HEK293 (cell line): ENCODE measurements around the gene MAP4K4.

Source experiments
- CTCF ChIA-PET: fragments of 350-600 bp; formaldehyde crosslinking; extraction: SDS; loops from one replicate; lab custom pipeline; 2021; ENCODE audit warnings: antibody characterized with exemption; lab: Yijun Ruan, JAX
- POLR2A ChIA-PET: fragments of 300-600 bp; formaldehyde crosslinking; extraction: SDS; loops from one replicate; lab custom pipeline; 2020; ENCODE audit warnings: antibody characterized with exemption, inconsistent platforms; lab: Yijun Ruan, JAX
- H3K27ac ChIP-seq: fragments of 200-500 bp; sonication (Bioruptor generic); 2 replicates; pipeline ENCODE4 v1.5.1; 2014; ENCODE audit warnings: low read depth, low read length, control low read depth, inconsistent platforms; ENCODE audit errors: extremely low read depth
- H3K36me3 ChIP-seq, 2 experiments: fragments of 200-500 bp in 1 of 2; sonication (Bioruptor generic) in 1 of 2; 1 replicate in 1 of 2; 2 replicates in 1 of 2; pipeline ENCODE4 v1.5.1; 2014 to 2017; ENCODE audit warnings: inconsistent platforms in 2 of 2, low read length in 2 of 2; ENCODE audit not compliant: control insufficient read depth in 2 of 2, insufficient read depth in 1 of 2
- H3K4me1 ChIP-seq: fragments of 200-500 bp; sonication (Bioruptor generic); 2 replicates; pipeline ENCODE4 v1.5.1; 2014; ENCODE audit warnings: mild to moderate bottlenecking, low read length, inconsistent platforms; ENCODE audit not compliant: control insufficient read depth, insufficient read depth
- H3K4me3 ChIP-seq: 2 replicates; pipeline ENCODE4 v1.5.1; 2011; ENCODE audit warnings: low read depth, mild to moderate bottlenecking, control low read depth, low read length, moderate library complexity
- H3K9me3 ChIP-seq: fragments of 200-500 bp; sonication (Bioruptor generic); 2 replicates; pipeline ENCODE4 v1.5.1; 2014; ENCODE audit warnings: low read depth, low read length, inconsistent platforms; ENCODE audit not compliant: control insufficient read depth, insufficient read depth
- SETDB1 ChIP-seq: IDR thresholded peaks from one replicate; pipeline ENCODE4 v1.6.1; 2017; ENCODE audit warnings: mild to moderate bottlenecking, low read length, moderate library complexity, mixed read lengths; ENCODE audit not compliant: insufficient read length
- TCF7L2 ChIP-seq: IDR thresholded peaks from 2 replicates; pipeline ENCODE4 v1.6.1; 2011; ENCODE audit warnings: low read depth, mild to moderate bottlenecking, inconsistent platforms, low read length, moderate library complexity, borderline replicate concordance
- TRIM28 ChIP-seq: IDR thresholded peaks from 2 replicates; pipeline ENCODE4 v1.6.1; 2011; ENCODE audit warnings: low read length, control low read depth, borderline replicate concordance
- ZBTB7A ChIP-seq: fragments of 450-650 bp; formaldehyde crosslinking; IDR thresholded peaks from 2 replicates; pipeline ENCODE4 v1.5.1; 2016; ENCODE audit warnings: low read depth, missing biosample characterization, missing genetic modification characterization
- ZFHX2 ChIP-seq: fragments of 450-650 bp; formaldehyde crosslinking; conservative IDR thresholded peaks from 2 replicates; pipeline ENCODE4 v1.5.1; 2016; ENCODE audit warnings: missing biosample characterization, missing genetic modification characterization
- ZFP3 ChIP-seq: fragments of 450-650 bp; formaldehyde crosslinking; IDR thresholded peaks from 2 replicates; pipeline ENCODE4 v1.5.1; 2016; ENCODE audit warnings: low read depth, missing biosample characterization, missing genetic modification characterization
- ZNF114 ChIP-seq: fragments of 450-650 bp; formaldehyde crosslinking; IDR thresholded peaks from 2 replicates; pipeline ENCODE4 v1.5.0; 2017; ENCODE audit warnings: missing biosample characterization, missing genetic modification characterization
- ZNF121 ChIP-seq: fragments of 450-650 bp; formaldehyde crosslinking; IDR thresholded peaks from 2 replicates; pipeline ENCODE4 v1.5.1; 2016; ENCODE audit warnings: missing biosample characterization, missing genetic modification characterization
- ZNF138 ChIP-seq: fragments of 450-650 bp; formaldehyde crosslinking; IDR thresholded peaks from 2 replicates; pipeline ENCODE4 v1.5.1; 2016; ENCODE audit warnings: missing biosample characterization, missing genetic modification characterization, borderline replicate concordance
- ZNF202 ChIP-seq: fragments of 450-650 bp; formaldehyde crosslinking; IDR thresholded peaks from 2 replicates; pipeline ENCODE4 v1.5.1; 2016; ENCODE audit warnings: missing biosample characterization, missing genetic modification characterization, borderline replicate concordance
- ZNF214 ChIP-seq: fragments of 450-650 bp; formaldehyde crosslinking; IDR thresholded peaks from 2 replicates; pipeline ENCODE4 v1.5.1; 2017; ENCODE audit warnings: missing biosample characterization, mild to moderate bottlenecking, missing genetic modification characterization, borderline replicate concordance
- ZNF248 ChIP-seq: fragments of 450-650 bp; formaldehyde crosslinking; IDR thresholded peaks from 2 replicates; pipeline ENCODE4 v1.5.1; 2017; ENCODE audit warnings: missing biosample characterization, missing genetic modification characterization
- ZNF274 ChIP-seq, 2 experiments: fragments of 200-500 bp in 1 of 2; fragments of 450-650 bp in 1 of 2; sonication (Bioruptor generic) in 1 of 2; formaldehyde crosslinking in 1 of 2; IDR thresholded peaks; 2 replicates each; pipeline versions ENCODE4 v1.5.1 to v1.6.1; 2014 to 2016; ENCODE audit warnings: borderline replicate concordance in 1 of 2, inconsistent platforms in 1 of 2, low read length in 1 of 2, missing biosample characterization in 1 of 2, missing genetic modification characterization in 1 of 2
- ZNF416 ChIP-seq: fragments of 450-650 bp; formaldehyde crosslinking; IDR thresholded peaks from 2 replicates; pipeline ENCODE4 v1.5.1; 2016; ENCODE audit warnings: missing biosample characterization, missing genetic modification characterization
- ZNF514 ChIP-seq: fragments of 450-650 bp; formaldehyde crosslinking; IDR thresholded peaks from 2 replicates; pipeline ENCODE4 v1.5.1; 2016; ENCODE audit warnings: missing biosample characterization, missing genetic modification characterization
- ZNF596 ChIP-seq: fragments of 450-650 bp; IDR thresholded peaks from 2 replicates; pipeline ENCODE4 v1.5.0; 2018; ENCODE audit warnings: missing biosample characterization, mild to moderate bottlenecking, missing genetic modification characterization, moderate library complexity
- ZNF600 ChIP-seq: fragments of 450-650 bp; formaldehyde crosslinking; IDR thresholded peaks from 2 replicates; pipeline ENCODE4 v1.5.1; 2016; ENCODE audit warnings: missing biosample characterization, missing genetic modification characterization
- ZNF664 ChIP-seq: fragments of 450-650 bp; formaldehyde crosslinking; IDR thresholded peaks from 2 replicates; pipeline ENCODE4 v1.5.1; 2016; ENCODE audit warnings: missing biosample characterization, missing genetic modification characterization
- ZNF701 ChIP-seq: fragments of 450-650 bp; formaldehyde crosslinking; IDR thresholded peaks from 2 replicates; pipeline ENCODE4 v1.5.1; 2016; ENCODE audit warnings: missing biosample characterization, missing genetic modification characterization
- TF ChIP-seq, protein P1 (sequence below): fragments of 450-650 bp; IDR thresholded peaks from 2 replicates; pipeline ENCODE4 v1.5.1; 2018; ENCODE audit warnings: missing biosample characterization, mild to moderate bottlenecking, missing genetic modification characterization
- TF ChIP-seq, protein P2 (sequence below): fragments of 450-650 bp; formaldehyde crosslinking; IDR thresholded peaks from 2 replicates; pipeline ENCODE4 v1.5.1; 2017; ENCODE audit warnings: missing biosample characterization, missing genetic modification characterization
- TF ChIP-seq, protein P3 (sequence below): fragments of 450-650 bp; formaldehyde crosslinking; conservative IDR thresholded peaks from 2 replicates; pipeline ENCODE4 v1.5.1; 2016; ENCODE audit warnings: low read depth, missing biosample characterization, missing genetic modification characterization
- TF ChIP-seq, protein P4 (sequence below): fragments of 450-650 bp; formaldehyde crosslinking; IDR thresholded peaks from 2 replicates; pipeline ENCODE4 v1.5.1; 2016; ENCODE audit warnings: missing biosample characterization, missing genetic modification characterization

Gene MAP4K4

DNA sequence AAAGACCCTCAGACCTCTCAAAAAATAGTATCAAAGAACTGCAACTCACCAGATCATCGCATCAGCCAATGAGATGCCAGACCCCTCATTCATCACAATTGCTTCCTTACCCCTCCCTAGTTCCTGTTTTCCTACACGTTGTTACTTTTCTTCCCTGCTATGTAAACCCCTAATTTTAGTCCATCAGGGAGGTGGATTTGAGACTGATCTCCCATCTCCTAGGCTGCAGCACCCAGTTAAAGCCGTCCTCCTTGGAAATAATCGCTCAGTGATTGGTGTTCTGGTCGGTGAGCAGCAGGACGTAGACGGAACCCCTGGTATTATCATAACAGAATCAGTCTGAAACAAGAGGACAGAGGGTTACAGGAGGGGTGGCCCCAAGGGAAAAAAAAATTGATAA lies 44.0 kb upstream of the MAP4K4 start:
- TF ChIP-seq, protein P1, sequence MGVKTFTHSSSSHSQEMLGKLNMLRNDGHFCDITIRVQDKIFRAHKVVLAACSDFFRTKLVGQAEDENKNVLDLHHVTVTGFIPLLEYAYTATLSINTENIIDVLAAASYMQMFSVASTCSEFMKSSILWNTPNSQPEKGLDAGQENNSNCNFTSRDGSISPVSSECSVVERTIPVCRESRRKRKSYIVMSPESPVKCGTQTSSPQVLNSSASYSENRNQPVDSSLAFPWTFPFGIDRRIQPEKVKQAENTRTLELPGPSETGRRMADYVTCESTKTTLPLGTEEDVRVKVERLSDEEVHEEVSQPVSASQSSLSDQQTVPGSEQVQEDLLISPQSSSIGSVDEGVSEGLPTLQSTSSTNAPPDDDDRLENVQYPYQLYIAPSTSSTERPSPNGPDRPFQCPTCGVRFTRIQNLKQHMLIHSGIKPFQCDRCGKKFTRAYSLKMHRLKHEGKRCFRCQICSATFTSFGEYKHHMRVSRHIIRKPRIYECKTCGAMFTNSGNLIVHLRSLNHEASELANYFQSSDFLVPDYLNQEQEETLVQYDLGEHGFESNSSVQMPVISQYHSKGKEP (tag by site-specific recombination): no peak
- TF ChIP-seq ZNF121 (tag by site-specific recombination): no peak
- TF ChIP-seq TRIM28: no peak
- TF ChIP-seq, protein P2, sequence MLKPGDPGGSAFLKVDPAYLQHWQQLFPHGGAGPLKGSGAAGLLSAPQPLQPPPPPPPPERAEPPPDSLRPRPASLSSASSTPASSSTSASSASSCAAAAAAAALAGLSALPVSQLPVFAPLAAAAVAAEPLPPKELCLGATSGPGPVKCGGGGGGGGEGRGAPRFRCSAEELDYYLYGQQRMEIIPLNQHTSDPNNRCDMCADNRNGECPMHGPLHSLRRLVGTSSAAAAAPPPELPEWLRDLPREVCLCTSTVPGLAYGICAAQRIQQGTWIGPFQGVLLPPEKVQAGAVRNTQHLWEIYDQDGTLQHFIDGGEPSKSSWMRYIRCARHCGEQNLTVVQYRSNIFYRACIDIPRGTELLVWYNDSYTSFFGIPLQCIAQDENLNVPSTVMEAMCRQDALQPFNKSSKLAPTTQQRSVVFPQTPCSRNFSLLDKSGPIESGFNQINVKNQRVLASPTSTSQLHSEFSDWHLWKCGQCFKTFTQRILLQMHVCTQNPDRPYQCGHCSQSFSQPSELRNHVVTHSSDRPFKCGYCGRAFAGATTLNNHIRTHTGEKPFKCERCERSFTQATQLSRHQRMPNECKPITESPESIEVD (tag by site-specific recombination): no peak
- TF ChIP-seq ZNF114: no peak
- Histone ChIP-seq H3K9me3 (no peaks in the 10 kb centered on the region), H3K4me1 (peaks cover 2% of the 10 kb centered on the region; the same call in 1 of the 2 replicates), H3K36me3 (no peaks in the 10 kb centered on the region), H3K27ac (no peak overlapping the region), H3K4me3 (no peak overlapping the region)
- ChIA-PET CTCF (no interaction called here), POLR2A (no interaction called here)

DNA sequence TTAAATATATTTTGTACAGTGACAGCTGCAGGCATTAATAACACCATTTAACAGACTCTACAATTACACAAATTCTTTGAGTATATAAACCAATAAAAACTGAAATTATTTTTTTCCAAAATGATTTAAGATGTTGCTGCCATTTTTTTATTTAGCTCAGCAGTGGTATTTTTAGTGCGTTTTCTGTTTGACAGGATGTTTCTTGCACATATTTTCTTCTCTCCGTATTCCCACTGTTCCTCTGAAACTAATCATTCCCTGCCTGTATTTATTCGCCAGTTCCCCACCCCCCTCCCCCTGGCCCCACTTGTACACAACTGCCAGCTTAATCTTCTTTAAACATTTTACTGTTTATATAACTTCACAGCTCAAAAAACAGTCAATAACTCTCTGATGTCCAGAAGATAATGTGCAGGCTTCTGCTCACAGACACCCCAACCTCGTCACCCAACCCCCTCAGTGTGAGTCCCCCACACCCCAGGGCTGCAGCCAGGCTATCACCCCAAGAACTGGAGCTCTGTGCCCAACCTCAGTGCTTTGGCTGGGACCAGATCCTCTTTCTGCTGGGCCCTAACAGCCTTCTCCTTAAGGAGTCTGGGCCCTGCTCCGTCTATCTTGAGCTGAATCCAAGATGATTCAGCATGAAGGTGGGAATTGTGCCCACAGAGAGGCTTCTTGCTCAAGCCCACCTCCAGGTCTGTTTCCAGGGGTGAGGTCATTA lies 41.6 kb upstream of the MAP4K4 start:
- Histone ChIP-seq H3K4me3 (no peak overlapping the region), H3K36me3 (no peaks in the 10 kb centered on the region), H3K9me3 (no peaks in the 10 kb centered on the region), H3K27ac (no peak overlapping the region), H3K4me1 (peaks cover 2% of the 10 kb centered on the region; the same call in 1 of the 2 replicates)
- ChIA-PET POLR2A (no interaction called here), CTCF (no interaction called here)
- TF ChIP-seq ZBTB7A (tag by site-specific recombination) (no peak), ZNF274 (IDR thresholded peaks at IDR 0.05; ENCODE audit: low read length) (no peak), ZNF274 (tag by site-specific recombination; IDR thresholded peaks at IDR 0.05; ENCODE audit: borderline replicate concordance) (no peak), ZFHX2 (tag by site-specific recombination) (no peak), ZNF596 (tag by site-specific recombination) (no peak), SETDB1 (no peak), ZNF138 (no peak), ZNF664 (no peak), ZNF202 (tag by site-specific recombination) (no peak), ZNF701 (tag by site-specific recombination) (no peak), TCF7L2 (no peak), ZNF416 (tag by site-specific recombination) (no peak), ZFP3 (tag by site-specific recombination) (no peak), ZNF600 (tag by site-specific recombination) (no peak), ZNF514 (tag by site-specific recombination) (no peak), ZNF214 (tag by site-specific recombination) (no peak), ZNF248 (tag by site-specific recombination) (no peak)
- TF ChIP-seq, protein P3, sequence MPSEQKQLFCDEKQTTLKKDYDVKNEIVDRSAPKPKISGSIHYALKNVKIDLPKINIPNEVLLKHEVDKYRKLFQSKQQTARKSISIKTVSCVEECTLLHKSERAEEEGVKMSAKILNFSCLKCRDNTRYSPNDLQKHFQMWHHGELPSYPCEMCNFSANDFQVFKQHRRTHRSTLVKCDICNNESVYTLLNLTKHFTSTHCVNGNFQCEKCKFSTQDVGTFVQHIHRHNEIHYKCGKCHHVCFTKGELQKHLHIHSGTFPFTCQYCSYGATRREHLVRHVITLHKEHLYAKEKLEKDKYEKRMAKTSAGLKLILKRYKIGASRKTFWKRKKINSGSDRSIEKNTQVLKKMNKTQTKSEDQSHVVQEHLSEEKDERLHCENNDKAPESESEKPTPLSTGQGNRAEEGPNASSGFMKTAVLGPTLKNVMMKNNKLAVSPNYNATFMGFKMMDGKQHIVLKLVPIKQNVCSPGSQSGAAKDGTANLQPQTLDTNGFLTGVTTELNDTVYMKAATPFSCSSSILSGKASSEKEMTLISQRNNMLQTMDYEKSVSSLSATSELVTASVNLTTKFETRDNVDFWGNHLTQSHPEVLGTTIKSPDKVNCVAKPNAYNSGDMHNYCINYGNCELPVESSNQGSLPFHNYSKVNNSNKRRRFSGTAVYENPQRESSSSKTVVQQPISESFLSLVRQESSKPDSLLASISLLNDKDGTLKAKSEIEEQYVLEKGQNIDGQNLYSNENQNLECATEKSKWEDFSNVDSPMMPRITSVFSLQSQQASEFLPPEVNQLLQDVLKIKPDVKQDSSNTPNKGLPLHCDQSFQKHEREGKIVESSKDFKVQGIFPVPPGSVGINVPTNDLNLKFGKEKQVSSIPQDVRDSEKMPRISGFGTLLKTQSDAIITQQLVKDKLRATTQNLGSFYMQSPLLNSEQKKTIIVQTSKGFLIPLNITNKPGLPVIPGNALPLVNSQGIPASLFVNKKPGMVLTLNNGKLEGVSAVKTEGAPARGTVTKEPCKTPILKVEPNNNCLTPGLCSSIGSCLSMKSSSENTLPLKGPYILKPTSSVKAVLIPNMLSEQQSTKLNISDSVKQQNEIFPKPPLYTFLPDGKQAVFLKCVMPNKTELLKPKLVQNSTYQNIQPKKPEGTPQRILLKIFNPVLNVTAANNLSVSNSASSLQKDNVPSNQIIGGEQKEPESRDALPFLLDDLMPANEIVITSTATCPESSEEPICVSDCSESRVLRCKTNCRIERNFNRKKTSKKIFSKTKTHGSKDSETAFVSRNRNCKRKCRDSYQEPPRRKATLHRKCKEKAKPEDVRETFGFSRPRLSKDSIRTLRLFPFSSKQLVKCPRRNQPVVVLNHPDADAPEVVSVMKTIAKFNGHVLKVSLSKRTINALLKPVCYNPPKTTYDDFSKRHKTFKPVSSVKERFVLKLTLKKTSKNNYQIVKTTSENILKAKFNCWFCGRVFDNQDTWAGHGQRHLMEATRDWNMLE: no peak
- TF ChIP-seq, protein P4, sequence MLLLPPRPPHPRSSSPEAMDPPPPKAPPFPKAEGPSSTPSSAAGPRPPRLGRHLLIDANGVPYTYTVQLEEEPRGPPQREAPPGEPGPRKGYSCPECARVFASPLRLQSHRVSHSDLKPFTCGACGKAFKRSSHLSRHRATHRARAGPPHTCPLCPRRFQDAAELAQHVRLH (tag by site-specific recombination): no peak
